NCI-H1930 (cell line): ENCODE results near the gene GIPC3.
"Not testable (repeated sequence)": the region's sequence is repeated elsewhere in the genome, so short reads cannot be mapped to it uniquely, and the experiment has no call there.

Experiments
- DNase-seq, 2 experiments: peaks; one replicate each; lab custom pipeline; 2025; lab: John Stamatoyannopoulos, UW

The GIPC3 gene

DNA sequence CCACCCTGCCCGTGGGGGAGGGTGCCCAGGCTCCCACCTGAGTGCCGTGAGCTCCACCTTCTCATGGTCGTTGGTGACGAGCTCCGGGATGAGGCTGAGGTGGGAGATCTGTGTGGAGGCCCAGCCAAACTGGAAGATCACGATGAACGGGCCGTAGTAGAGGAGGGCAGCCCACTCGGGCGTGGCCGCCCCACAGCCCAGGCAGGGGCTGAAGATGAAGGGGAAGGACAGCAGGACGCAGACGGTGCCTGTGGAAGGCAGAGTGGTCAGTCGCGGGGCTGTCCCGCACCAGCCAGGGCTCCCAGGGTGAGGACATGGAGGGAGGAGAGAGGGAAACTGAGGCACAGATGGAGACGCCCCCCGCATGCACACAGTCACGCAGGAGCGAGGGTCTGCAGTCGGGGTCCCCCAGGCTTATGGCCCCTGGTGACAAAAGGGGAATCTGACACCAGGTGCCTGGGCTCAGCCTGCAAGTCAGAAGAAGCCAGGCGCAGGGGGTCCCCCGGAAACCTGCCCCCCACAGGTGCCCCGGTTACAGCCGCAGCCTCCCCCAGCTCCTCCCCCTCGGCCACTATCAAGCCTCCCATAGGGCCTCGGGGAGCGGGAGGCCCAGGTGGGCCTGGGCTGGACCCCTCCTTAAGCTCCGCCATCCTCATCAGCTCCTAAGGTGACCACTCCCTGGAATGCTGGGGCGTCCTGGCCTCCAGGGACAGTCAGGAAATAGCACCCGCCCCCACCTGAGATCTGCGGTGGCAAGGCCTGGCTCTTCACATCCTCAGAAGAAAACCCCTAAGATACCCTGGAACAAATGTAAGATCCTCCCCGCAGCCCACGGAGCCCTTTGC is 34.1 kb upstream of the GIPC3 start:
- DNase-seq: no peak

GRCh38 chr19:3551792-3552095 is 33.5 kb upstream of the GIPC3 start:
- no peak for DNase-seq

- DNase-seq: no peak
These were observed 30.8 kb upstream of the GIPC3 start for GRCh38 chr19:3554254-3555083.

- no peak for DNase-seq
These were observed 29.4 kb upstream of the GIPC3 start for GRCh38 chr19:3555653-3556422.

- DNase-seq: no peak
These were observed 28.8 kb upstream of the GIPC3 start for GRCh38 chr19:3556423-3556977.

- no peak for DNase-seq
These were observed 28.3 kb upstream of the GIPC3 start for GRCh38 chr19:3556978-3557460.

- DNase-seq: peak; percentile 77 to 88
These were observed 27.6 kb upstream of the GIPC3 start, which contains the start of gene MFSD12 for GRCh38 chr19:3557461-3558248. Gene MFSD12, minus strand, starts transcription at chr19:3557586. Its CDS starts 183 bp downstream, at chr19:3557403.

DNA sequence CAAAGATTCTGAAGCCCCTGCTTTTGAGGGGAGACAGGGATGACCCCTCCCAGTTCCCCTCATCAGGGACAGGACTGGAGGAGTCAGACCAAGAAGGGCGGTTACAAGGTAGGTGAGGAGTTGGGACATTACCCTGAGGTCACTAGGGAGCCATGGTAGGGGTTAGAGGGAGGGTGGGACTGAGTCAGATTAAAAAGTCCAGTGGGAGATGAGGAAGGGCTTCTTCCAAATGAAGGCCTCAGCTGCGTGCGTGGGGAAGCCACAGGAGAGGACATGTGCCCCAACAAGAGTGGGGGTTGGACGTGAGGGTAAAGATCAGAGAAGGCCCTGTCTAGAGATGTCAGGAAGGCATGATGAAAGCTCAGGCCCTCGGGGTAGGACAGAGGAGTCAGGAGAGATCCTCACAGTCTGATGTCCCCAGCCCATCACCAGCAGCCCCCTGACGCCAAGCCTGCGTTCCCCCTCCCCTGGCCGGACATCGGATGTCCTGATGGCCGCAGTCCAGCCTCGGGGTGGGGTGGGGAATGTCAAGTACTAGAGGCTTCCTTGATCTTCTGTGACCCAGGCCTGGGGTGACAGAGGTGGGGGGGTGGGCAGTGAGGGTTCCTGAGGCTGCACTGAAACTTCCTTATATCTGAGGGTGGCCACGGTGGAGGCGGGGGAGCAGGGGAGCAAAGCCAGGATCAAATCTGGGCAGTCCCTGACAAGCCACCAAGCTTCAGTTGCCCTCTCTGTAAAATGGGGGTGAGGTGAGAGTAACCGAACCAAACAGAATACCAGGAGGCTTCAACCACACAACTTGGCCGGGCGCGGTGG is 21.4 kb upstream of the GIPC3 start:
- no peak for DNase-seq

DNA sequence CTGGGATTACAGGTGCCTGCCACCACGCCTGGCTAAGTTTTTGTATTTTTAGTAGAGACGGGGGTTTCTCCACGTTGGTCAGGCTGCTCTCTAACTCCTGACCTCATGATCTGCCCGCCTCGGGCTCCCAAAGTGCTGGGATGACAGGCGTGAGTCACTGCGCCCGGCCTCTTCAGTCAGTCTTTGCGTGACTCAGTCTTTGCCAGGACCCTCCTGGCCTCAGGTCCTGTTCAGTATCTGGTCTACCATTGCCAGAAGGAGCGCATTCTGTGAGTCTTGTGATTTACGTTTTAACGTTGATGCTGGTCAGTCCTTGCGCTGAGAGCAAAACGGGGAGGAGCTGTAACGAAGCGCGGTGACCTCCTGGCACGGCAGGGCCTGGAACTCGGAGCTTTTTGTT is 20.1 kb upstream of the GIPC3 start:
- no peak for DNase-seq

GRCh38 chr19:3570042-3570441 is 15.2 kb upstream of the GIPC3 start:
- not testable (repeated sequence) for DNase-seq

DNA sequence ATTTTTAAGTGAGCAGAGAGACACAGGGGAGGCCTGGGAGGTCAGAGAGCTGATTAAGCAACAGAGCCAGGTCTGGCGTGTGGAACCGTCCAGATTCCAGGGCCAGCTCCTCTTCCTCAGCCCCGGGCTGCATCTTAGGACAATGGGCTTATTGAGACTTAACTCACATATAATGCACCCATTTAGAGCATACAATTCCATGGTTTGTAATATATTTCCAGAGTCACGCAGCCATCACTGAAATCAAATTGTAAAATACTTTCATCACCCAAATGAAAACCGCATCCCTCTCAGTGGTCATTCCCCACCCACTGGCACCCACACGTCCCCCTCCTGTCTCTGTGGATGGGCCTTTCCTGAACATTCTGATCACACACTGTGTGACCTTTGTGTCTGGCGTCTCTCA is 14.7 kb upstream of the GIPC3 start:
- DNase-seq: no peak

- DNase-seq: peak; percentile 94 to 96
These were observed 13.0 kb upstream of the GIPC3 start for GRCh38 chr19:3572132-3572854.

GRCh38 chr19:3572855-3573161 is 12.5 kb upstream of the GIPC3 start, which contains the start of gene HMG20B:
Gene HMG20B, plus strand, starts transcription at chr19:3572944. Its CDS starts 366 bp downstream, at chr19:3573310.
- no peak for DNase-seq

DNA sequence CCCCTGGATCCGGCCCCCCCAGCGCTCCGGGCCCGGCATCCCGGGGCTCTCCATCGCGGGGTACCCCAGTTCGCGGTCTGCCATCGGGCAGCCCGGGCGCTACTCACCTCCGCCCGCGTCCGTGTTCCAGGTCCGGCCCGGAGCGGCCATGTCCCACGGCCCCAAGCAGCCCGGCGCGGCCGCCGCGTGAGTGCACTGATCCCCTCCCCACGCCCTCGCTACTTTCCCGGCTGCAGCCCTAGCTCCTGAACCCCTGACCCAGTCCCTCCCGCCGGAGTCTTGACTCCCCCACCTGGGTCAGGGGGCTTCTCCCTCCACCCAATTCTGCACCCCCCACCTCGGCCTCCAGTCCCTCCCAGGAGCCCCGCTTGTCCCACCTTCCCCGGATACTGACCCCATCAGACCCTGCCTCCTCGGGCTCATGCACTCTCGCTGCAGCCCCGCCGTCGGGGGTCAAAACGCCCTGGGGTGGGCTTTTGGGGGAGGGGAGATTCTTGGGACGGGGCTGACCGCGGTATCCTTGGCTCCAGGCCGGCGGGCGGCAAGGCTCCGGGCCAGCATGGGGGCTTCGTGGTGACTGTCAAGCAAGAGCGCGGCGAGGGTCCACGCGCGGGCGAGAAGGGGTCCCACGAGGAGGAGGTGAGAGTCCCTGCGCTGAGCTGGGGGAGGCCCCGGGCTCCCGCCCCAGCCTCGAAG is 12.0 kb upstream of the GIPC3 start:
- no peak for DNase-seq

- DNase-seq: peak; percentile 54 to 56
These were observed 11.2 kb upstream of the GIPC3 start for GRCh38 chr19:3573858-3574637.

DNA sequence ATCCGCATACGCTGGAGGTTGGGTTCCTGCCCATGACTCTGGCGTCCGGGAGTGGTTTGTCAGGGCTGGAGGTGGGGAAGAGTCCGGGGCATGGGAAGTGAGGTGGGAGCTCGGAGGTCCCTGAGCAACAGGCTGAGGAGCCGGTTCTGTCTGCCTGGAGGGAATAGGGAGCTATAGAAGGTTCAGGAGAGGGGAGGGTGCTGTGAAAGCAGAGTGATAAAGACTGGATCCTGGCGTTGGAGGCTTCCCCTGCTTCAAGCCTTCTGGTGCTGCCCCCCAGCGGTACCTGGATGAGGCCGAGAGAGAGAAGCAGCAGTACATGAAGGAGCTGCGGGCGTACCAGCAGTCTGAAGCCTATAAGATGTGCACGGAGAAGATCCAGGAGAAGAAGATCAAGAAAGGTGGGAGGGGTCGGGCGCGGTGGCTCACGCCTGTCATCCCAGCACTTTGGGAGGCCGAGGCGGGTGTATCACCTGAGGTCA is 10.0 kb upstream of the GIPC3 start:
- no peak for DNase-seq

- DNase-seq: no peak
These were observed 9.2 kb upstream of the GIPC3 start for GRCh38 chr19:3575949-3576673.
